GM18867 (cell line): ENCODE measurements around the gene PRICKLE2.

Experiments used
- ATAC-seq: cut with Tn5 transposase; IDR thresholded peaks from one replicate; pipeline ENCODE4 v1.9.1; 2021; ENCODE audit warnings: mild to moderate bottlenecking, moderate library complexity; ENCODE audit not compliant: unreplicated experiment

The PRICKLE2 gene, protein sequence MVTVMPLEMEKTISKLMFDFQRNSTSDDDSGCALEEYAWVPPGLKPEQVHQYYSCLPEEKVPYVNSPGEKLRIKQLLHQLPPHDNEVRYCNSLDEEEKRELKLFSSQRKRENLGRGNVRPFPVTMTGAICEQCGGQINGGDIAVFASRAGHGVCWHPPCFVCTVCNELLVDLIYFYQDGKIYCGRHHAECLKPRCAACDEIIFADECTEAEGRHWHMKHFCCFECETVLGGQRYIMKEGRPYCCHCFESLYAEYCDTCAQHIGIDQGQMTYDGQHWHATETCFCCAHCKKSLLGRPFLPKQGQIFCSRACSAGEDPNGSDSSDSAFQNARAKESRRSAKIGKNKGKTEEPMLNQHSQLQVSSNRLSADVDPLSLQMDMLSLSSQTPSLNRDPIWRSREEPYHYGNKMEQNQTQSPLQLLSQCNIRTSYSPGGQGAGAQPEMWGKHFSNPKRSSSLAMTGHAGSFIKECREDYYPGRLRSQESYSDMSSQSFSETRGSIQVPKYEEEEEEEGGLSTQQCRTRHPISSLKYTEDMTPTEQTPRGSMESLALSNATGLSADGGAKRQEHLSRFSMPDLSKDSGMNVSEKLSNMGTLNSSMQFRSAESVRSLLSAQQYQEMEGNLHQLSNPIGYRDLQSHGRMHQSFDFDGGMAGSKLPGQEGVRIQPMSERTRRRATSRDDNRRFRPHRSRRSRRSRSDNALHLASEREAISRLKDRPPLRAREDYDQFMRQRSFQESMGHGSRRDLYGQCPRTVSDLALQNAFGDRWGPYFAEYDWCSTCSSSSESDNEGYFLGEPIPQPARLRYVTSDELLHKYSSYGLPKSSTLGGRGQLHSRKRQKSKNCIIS

GRCh38 chr3:64224826-64225610 is at the start of gene PRICKLE2:
TSS of gene PRICKLE2 (minus strand) at chr3:64225466. CDS start at chr3:64198927, 26,539 bp downstream.
- peak; percentile 98 for ATAC-seq

GRCh38 chr3:64272842-64273241 is 47.6 kb upstream of the PRICKLE2 start:
- no peak for ATAC-seq

- no peak for ATAC-seq
Measured at GRCh38 chr3:64272271-64272670, 47.0 kb upstream of the PRICKLE2 start.

DNA sequence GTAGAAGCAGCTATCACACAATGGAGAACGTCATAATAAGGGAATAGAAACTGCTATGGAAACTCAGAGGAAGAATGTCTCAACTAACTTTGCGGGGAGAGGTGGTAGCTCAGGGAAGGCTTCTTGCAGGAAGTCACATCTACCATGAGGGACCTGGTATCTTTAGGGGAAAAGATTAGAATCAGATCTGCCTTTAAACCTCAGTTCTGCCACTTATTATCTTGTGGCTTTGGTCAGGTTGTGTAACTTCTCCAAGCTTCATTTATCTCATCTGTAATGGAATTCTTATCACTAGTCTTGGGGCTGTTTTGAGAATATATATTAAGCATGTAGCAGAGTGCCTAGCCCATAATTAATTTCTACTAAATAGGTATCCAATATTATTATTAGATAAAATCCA is 46.4 kb upstream of the PRICKLE2 start:
- no peak for ATAC-seq

GRCh38 chr3:64270866-64271260 is 45.6 kb upstream of the PRICKLE2 start:
- ATAC-seq = no peak

GRCh38 chr3:64270142-64270865 is 45.0 kb upstream of the PRICKLE2 start:
- ATAC-seq = no peak

DNA sequence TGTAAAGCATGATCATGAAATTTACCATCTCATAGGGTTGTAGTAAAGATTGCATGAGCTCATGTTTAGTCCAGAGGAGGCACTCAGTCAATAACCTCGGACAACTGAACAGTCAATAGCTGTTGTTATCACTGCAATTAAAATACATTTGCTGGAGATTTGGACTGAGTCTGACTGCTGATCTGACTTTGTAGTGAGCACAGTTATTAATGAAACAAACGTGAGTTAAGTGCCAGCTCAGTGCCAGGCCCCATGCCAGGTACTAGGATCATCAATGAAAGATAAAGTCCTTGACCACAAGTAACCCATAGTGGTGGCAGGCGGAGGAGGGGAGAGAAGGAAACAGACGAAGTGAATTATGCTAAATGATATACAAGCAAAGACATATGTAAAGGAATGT is 43.7 kb upstream of the PRICKLE2 start:
- ATAC-seq = no peak

DNA sequence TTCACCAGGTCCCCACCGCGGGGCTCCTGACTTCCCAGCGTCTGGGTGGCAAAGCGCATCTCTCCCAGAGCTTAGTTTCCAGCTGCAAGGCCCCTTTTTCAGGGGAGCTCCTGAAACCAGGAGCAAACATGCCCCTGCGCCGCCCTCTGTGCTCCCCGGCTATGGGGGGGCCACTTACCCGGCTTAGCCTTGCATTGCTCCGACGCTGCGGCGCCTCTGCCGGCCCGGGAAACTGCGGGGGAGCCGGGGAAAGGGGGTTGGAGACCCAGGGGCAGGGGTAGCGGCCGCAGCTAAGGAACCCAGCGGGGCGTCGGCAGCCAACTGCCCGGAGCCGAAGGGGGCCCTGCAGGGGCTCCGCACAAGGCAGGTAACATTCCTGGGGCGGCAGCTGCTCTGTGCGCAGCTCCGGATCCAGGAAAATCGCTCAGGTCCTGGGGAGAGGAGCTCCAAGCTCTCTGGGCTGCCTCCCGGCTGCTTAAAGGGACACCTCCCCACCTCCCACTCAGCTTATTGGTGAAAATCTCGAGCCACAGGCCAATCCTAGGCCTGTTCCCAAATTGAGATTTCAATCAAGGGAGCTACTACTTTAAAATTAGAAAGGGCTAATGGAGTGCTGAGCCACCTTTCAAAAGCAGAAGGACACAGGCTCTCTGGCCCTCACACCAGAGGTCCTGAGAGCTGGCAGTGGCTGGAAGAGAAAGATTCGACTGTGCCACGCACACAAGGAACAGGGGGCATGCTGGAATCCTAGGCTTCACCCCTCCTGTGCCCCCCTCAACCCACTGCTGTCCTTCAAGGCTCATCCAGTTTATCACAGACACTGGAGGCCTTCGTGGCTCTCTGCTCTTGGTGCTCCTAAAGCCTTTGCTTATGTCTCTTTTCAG is 42.7 kb upstream of the PRICKLE2 start:
- no peak for ATAC-seq

DNA sequence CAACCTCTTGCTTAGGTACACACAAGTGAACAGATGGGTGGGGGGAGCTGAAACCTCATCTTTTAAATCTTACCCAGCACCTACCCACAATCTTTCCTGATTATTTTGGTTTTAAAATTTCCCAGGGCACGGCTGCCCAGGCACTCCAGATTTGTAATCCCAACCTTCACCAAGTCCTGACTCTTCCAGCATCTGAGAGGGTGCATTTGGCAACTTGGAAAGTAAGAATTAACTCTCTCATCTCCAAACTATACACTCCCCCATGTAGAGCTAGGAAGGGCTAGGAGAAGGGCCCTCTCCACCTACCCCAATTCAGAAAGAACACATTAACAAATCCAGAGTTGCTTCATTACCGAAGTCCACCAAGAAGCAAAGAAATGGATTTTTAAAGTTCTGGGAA is 41.7 kb upstream of the PRICKLE2 start:
- ATAC-seq = no peak

DNA sequence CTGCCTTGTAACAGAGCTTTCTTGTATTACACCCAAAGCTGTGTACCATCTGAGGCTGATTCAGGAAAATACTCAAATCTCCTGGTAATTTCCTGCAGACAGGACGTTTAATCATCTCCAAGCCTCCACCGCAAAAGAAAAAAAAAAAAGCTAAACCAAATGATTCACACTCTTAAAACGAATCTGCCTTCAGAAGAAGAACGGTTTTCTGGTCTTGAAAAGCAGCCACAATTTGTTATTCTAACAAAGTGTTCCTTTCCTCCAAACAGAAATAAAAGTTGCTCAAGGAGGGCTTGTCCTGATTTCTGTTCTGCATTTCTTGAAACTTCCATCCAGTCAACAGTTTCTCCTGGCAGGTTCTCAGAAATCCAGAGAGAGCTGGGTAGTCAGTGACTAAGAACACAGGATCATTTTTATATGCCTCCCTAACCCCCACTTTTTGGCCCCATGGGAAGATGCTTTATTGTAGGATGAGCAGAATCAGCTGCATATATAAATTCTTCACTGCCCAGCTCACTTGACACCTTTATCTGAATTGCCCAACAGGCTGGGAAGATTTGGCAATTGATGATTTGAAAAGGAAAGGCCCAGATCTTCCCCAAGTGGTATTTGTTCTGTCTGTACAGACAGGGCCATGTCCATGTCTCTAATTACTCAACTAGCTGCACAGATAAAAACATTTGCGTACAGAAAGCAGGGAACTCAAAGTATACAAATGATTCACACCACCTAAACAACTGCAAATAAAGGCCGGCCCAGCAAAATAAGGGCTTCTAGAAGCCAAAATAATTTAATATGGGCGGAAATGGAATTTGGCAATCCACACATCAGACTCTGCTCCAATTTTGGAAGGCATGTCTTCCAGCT is 41.0 kb upstream of the PRICKLE2 start:
- ATAC-seq = no peak

GRCh38 chr3:64265646-64266045 is 40.4 kb upstream of the PRICKLE2 start:
- ATAC-seq = no peak

DNA sequence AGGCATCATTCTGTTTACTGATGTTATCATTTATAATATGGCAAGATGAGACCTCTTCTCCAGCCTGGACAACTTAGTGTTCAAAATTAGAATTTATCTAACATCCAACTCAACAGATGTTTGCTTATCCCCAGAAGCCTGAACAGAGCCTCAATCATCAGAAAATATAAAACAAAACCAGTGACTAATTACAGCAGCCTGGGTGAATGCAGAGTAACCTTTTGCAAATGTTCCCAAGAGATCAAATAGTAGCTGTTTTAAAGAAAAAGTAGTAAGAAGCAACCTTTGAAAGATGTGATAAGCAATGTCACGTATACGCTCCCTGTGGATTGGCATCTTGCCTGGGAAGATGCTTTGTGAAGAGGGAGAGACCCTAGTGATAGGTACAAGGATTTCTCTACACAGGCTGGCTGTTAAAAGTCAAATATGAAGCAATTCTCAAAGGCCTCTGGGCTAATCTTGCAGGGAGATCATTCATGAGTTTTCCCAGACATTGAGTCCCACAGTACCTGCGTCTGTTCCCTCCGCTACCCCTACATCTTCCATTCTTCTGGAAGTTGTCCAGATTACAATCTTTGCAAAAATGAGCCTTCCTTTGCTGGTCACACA is 39.3 kb upstream of the PRICKLE2 start:
- no peak for ATAC-seq

- ATAC-seq = no peak
Measured at GRCh38 chr3:64262574-64263114, 37.4 kb upstream of the PRICKLE2 start.

DNA sequence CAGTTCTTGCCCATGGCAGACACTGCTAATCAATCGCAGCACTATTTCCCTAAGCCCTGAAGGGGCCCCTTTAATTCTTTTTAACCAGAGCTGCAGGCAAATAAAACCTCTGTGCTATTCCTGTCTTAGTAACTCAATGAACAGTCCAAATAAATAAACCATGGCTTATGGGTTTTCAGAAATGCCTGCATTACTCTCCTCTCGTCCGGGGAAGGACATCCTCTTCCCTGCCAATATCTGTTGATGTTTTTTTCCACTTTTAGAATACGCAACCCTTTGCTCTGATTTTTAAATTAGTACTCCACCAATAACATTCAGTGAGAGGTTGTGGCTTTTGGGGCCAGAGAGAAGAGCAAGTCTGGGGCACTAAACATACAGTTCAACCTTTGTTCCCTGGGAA is 35.2 kb upstream of the PRICKLE2 start:
- ATAC-seq = no peak

DNA sequence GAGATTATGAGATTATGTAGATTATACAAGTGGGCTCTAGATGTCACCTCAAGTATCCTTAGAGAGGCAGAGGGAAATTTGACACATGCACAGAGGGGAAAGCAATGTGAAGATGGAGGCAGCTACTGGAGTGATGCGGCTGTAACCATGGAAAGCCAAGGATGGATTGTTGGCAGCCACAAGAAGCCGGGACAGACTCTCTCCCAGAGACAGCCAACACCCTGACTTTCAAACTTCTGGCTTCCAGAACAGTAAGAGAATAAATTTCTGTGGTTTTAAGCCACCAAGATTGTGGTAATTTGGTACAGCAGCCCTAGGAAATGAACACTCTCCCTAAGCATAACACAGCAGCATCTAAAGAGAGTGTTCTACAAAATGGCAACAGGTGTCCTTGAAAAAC is 34.4 kb upstream of the PRICKLE2 start:
- ATAC-seq = no peak

- no peak for ATAC-seq
Measured at GRCh38 chr3:64257100-64257755, 32.0 kb upstream of the PRICKLE2 start.

GRCh38 chr3:64255741-64256340 is 30.6 kb upstream of the PRICKLE2 start:
- ATAC-seq = no peak
